Stimulated activated naive CD4-positive, alpha-beta T cell (primary cell): Measurements from ENCODE around the gene BTBD2.
"Not testable (repeated sequence)": the region's sequence is repeated elsewhere in the genome, so short reads cannot be mapped to it uniquely, and the experiment has no call there.

Experiments
- DNase-seq, 6 experiments: peaks; one replicate each; lab custom pipeline; 2025; lab: John Stamatoyannopoulos, UW

The BTBD2 gene

DNA sequence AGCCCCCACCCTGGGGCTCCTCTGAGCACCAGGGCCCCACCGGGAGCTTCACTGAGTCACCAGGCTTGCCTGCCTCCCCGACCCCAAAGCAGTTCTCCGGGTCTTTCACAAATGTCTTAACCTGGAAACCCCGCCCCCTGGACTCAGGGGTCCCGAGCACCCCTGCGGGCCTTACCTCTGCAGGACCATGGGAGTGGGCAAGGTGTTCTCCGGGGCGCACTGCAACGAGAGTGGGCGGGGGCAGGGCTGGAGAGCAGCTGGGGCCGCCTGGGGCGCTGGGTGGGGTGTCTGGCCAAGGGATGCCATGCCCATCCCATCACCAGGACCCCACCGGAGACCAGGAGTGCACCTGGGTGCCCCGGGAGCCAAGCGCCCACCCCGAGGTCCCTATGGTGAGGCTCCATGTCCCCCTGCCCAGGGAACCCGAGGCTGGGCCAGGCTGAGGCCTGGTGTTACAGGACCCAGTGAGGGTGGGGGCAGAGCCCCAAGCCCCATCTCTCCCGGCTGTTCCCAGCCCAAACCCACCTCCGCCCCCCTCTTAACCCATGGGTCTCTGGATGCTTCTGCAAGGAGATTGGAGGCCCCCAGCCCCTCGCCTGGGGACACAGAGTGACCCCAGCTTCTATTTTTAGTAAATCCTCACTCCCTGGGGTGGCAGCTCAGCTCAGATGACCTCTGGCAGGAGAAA, 24.6 kb upstream of the BTBD2 start:
- DNase-seq = no peak

DNA sequence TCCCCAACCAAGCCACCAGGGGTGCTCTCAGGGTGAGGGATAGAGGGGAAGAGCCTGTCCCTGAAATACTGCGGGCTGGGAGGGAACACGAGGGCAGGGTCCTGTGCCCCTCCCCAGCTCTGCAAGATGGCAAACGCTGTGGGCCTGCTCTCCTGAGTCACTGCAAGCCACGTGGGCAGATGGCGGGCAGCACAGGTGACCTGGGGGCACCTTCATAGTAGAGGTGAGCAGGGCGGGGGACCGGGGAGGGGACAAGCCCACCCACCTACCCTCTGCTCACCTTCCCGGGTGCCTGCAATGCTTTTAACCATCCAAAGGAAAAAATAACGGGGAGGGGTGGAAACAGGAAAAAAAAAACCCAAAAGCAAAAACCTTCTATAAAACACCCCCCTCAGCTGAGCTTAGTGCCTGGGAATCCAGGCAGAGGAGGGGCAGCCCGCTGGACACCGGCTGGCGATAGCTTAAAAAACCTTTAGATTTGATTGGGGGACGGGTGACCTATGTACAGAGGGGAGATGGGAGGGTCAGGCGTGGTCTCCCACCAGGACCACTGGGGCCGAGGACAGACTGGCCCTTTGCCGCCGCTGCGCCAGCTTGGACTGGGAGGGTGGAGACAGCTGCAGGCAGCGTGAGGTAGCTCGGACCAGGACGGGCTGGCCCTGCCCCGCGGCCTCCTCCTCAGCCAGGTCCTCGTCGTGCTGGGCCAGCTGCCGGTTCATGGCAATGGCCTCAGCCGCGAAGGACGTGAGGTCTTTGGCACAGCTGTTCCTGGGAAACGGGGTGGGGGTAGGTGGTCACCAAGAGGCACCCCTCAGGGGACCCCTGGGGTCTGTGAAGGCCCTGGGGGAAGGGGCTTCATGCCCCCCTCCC, 23.8 kb upstream of the BTBD2 start:
- no peak for DNase-seq

DNA sequence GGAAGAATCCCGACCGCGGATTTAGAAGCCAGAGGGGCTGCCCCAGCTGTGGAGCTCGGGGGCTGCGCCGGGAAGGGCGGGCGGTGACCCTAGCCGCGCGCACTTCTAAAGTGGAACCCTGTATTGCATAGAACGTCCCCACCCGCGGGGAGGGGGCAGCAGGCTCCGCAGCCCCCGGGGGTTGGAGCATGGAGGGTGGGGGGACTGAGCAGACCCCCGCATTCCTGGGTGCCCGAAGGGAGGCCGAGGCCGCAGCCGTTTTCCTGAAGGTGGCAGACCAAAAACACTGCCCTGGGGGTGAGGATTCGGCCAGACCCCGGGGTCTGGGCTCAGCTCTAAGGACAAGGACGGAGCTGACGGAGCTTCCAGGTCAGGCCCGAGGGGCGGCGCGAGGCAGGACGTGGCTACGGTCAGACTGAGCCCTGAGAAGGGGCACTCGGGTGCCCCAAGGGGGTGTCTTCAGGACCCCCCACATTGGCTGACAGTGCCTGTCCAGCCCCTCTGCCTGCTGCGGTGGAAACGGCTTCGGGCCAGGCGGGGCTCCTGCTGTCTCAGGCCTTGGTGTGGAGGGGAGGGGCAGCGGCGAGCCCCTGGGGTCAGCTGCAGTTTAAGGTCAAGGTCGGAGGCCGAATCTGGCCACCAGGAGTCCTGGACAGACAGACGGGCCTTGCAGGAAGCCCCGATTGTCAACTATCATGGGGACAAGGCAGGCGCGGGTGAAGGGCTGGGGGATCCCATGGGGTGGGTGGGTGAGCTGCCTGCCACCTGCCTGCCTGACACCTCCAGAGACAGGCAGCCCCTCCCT, 23.0 kb upstream of the BTBD2 start:
- no peak for DNase-seq

- no peak for DNase-seq
These were observed 22.2 kb upstream of the BTBD2 start for GRCh38 chr19:2037651-2038255.

DNA sequence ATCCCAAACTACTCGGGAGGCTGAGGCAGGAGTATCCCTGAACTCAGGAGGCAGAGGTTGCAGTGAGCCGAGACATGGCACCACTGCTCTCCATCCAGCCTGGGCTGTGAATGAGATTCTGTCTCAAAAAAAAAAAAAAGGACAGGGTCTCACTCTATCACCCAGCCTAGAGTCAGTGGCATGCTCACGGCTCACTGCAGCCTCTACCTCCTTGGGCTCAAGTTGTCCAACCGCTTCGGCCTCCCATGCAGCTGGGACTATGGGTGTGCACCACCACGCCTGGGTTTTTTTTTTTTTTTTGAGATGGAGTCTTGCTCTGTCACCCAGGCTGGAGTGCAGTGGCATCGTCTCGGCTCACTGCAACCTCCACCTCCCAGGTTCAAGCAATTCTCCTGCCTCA, 20.9 kb upstream of the BTBD2 start:
- no peak for DNase-seq

DNA sequence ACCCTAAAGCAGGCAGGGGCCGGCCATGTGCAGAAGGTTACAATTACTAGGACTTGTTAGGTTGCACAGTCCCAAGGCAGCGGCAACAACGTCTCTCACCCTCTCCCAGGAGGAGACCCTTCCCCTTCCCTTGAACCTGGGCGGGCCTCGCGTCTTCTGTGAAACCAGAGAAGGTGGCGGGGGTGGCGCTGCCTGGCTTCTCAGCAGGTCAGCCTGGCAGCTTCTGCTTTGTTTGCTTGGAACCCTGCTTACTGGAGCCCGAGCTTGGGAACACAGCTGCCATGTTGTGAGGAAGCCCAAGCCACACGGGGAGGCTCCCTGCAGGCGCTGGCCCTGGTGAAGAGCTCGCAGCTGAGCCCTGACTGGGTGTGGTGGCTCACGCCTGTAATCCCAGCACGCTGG, 20.1 kb upstream of the BTBD2 start:
- DNase-seq = no peak

GRCh38 chr19:2034729-2035589, 19.4 kb upstream of the BTBD2 start:
- peak; percentile 38 to 81 (median 66) for DNase-seq

- not testable (repeated sequence) for DNase-seq
These were observed 18.7 kb upstream of the BTBD2 start for GRCh38 chr19:2034253-2034652.

DNA sequence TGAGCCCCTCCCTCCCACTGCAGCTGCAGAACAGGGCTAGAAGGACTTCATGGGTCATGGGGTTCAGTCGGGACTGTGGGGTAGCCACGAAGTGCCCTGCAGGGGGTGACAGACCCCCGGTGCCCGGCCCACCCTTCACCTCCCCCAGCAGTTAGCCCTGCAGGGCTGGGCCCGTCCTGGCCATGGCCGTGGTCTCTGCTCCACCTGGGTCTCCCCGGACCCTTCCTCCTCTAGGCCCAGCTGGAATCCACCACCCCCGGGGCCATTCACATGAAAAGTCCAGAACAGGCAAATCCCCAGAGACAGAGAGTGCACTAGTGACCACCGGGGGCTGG, 18.3 kb upstream of the BTBD2 start:
- no peak for DNase-seq

- DNase-seq = no peak
These were observed 17.8 kb upstream of the BTBD2 start for GRCh38 chr19:2033115-2033824.

- DNase-seq = peak in 2 of 6 experiments; percentile 21 to 35
These were observed 16.9 kb upstream of the BTBD2 start for GRCh38 chr19:2032296-2032941.

GRCh38 chr19:2027361-2027760, 11.8 kb upstream of the BTBD2 start:
- no peak for DNase-seq

DNA sequence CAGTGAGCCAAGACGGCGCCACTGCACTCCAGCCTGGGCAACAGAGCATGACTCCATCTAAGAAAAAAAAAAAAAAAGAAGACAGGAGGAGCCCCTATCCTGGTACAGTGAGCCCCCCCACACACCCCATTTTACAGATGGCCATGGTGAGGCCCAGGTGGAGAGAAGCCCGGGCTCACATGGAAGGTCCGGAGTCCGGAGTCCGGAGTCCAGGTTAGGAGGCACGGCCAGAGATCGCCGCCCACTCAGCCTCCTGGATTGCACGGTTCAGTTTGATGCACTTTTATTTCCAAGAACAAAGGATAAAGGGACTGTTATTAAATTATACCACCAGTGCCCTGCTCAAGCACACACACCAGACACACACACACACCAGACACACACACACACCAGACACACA, 11.3 kb upstream of the BTBD2 start:
- DNase-seq = no peak

DNA sequence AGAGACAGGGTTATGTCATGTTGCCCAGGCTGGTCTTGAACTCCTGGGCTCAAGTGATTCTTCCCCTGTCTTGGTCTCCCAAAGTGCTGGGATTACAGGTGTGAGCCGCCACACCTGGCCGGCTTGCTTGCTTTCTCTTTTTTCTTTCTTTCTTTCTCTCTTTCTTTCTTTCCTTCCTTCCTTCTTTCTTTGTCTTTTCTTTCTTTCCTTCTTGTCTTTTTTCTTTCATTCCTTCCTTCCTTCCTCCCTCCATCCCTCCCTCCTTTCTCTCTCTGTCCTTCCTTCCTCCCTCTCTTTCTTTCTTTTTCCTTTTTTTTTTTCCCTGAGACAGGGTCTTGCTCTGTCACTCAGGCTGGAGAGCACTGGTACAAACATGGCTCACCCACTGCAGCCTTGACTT, 6.8 kb upstream of the BTBD2 start:
- no peak for DNase-seq

DNA sequence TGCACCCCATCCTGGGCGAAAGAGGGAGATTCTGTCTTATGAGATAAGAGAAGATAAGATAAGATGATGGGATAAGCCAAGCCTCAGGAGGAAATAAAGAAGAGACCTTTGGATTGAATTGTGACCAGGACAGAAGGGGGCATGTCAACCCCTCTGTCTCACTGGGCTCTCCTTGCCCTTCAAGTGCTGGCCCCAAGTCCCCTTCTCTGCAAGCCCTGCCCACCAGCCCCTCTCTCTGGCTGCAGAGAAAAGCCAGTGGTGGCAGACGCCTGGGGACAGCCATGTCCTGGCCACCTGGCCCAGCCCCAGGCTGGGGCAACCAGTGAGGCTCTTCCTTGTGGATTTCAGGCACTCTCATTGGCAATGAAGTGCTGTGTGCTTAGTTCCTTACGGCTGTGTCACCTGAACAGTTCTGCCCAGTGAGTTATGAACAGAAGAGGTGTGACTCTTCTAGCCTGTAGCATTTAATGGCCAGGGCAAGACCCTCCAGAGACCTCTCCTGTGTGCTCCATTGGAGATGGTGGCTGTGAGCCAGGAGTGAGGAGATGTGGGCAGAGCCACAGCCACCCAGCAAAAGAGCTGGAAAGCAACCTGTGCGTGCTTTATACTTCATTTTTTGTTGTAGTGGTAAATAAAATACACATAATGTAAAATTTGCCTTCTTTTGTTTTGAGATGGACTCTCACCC, 6.1 kb upstream of the BTBD2 start:
- DNase-seq = no peak

GRCh38 chr19:2018752-2019151, 3.2 kb upstream of the BTBD2 start:
- DNase-seq = no peak

DNA sequence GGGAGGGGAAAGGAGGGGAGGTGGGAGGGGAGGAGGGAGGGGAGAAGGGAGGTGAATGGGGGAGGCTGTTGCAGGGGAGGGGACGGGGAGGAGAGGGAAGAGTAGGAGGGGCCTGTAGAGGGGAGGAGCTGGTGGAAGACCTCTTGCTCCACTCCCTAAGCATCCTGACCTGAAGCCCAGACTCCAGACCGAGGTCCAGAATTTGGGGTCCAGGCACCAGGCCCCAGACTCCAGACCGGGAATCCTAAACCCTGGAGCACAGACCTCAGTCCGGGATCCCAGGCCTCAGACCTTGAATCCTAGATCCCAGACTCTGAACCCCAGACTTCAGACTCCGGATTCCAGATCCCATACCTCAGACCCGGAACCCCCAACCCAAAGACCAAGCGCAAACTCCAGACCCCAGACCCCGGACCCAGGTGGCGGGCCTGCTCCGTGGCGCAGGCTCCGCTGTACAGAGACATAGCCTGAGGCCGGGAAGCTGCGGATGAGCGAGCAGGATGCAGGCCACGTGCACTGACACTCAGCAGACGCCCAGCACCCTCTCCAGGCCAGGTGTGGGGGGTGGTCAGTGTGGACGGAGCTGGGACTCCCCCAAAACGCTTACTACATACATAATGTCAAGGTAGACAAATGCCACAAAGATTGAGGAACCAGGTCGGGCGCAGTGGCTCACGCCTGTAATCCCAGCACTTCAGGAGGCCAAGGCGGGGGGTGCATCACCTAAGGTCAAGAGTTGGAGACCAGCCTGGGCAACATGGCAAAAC, 710 bp upstream of the BTBD2 start:
- DNase-seq = peak; percentile 26 to 67 (median 48)

DNA sequence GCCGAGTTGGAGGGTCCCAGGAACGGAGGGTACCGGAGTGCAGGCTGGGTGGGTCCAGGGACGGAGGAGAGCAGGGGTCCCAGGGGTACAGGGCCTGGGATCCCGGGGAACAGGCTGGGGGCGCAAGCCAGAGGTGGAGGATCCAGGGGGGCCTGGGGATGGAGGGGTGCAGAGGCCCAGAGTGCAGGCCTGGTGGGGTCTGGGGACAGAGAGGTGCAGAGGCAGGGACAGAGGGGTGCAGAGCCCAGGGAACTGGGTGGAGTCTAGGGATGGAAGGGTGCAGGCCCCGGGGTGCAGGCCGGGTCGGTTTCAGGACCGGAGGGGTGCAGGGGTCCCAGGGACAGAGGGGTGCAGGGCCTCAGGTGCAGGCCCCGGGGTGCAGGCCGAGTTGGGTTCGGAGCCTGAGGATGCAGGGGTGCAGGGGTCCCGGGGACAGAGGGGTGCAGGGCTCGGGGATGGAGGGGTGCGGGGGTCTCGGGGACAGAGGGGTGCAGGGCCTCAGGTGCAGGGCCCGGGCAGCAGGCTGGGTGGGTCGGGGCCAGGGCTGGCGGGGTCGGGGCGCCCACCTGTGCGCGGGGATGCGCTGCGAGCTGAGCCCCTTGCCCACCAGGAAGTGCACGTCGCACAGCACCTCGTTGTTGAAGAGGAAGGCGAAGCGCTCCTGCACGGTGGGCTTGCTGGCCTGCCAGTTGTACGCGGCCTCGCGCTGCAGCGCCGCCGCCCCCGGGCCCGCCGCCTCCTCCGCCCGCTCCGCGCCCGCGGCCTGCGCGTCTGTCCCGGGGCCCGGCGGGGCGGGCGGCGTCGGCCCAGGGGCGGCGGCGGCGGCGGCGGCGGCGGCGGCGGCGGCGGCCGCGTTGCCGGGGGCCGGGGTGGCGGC, 545 bp downstream of the BTBD2 start:
- peak in 2 of 6 experiments; percentile 26 to 38 for DNase-seq
